ENCODE data around the gene CEACAM7.

Gene CEACAM7

DNA sequence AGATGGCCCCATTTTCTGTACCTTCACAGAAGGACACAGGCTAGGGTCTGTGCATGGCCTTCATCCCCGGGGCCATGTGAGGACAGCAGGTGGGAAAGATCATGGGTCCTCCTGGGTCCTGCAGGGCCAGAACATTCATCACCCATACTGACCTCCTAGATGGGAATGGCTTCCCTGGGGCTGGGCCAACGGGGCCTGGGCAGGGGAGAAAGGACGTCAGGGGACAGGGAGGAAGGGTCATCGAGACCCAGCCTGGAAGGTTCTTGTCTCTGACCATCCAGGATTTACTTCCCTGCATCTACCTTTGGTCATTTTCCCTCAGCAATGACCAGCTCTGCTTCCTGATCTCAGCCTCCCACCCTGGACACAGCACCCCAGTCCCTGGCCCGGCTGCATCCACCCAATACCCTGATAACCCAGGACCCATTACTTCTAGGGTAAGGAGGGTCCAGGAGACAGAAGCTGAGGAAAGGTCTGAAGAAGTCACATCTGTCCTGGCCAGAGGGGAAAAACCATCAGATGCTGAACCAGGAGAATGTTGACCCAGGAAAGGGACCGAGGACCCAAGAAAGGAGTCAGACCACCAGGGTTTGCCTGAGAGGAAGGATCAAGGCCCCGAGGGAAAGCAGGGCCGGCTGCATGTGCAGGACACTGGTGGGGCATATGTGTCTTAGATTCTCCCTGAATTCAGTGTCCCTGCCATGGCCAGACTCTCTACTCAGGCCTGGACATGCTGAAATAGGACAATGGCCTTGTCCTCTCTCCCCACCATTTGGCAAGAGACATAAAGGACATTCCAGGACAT lies 7.0 kb upstream of the CEACAM7 start:
- Histone ChIP-seq H3K9me3 (ENCODE audit: insufficient read depth, low read length) (no peaks in the 10 kb centered on the region), H3K4me3 (ENCODE audit: insufficient read length, low read depth) (no peak overlapping the region), H3K9ac (ENCODE audit: insufficient read length, low read depth) (no peak overlapping the region), H3K27me3 (ENCODE audit: insufficient read depth, insufficient read length) (peaks cover 78% of the 10 kb centered on the region), H3K4me1 (ENCODE audit: insufficient read depth, insufficient read length) (no peaks in the 10 kb centered on the region), H3K36me3 (ENCODE audit: insufficient read depth, insufficient read length, low read length) (no peaks in the 10 kb centered on the region)
- no peak for DNase-seq (ENCODE audit: low read depth, low spot score)
- no peak for TF ChIP-seq YY1 (IDR thresholded peaks at IDR 0.05; ENCODE audit: insufficient read depth, insufficient read length)
- TF ChIP-seq SUZ12 (IDR thresholded peaks at IDR 0.05; ENCODE audit: extremely low read depth, insufficient read depth, insufficient read length) = no peak
- TF ChIP-seq ZNF274 (IDR thresholded peaks at IDR 0.05; ENCODE audit: low read depth, low read length) = no peak

- Histone ChIP-seq H3K4me3 (ENCODE audit: insufficient read length, low read depth) (no peak overlapping the region), H3K9ac (ENCODE audit: insufficient read length, low read depth) (no peak overlapping the region), H3K36me3 (ENCODE audit: insufficient read depth, insufficient read length, low read length) (no peaks in the 10 kb centered on the region), H3K9me3 (ENCODE audit: insufficient read depth, low read length) (no peaks in the 10 kb centered on the region), H3K4me1 (ENCODE audit: insufficient read depth, insufficient read length) (no peaks in the 10 kb centered on the region), H3K27me3 (ENCODE audit: insufficient read depth, insufficient read length) (peaks cover 71% of the 10 kb centered on the region)
- TF ChIP-seq SUZ12 (IDR thresholded peaks at IDR 0.05; ENCODE audit: extremely low read depth, insufficient read depth, insufficient read length) (no peak), ZNF274 (IDR thresholded peaks at IDR 0.05; ENCODE audit: low read depth, low read length) (no peak), YY1 (IDR thresholded peaks at IDR 0.05; ENCODE audit: insufficient read depth, insufficient read length) (no peak)
- no peak for DNase-seq (ENCODE audit: low read depth, low spot score)
These were observed 6.1 kb upstream of the CEACAM7 start for GRCh38 chr19:41694196-41694595.

GRCh38 chr19:41691268-41691970 lies 3.3 kb upstream of the CEACAM7 start:
- no peaks in the 10 kb centered on the region for H3K9me3 ChIP-seq (ENCODE audit: insufficient read depth, low read length)
- TF ChIP-seq SUZ12 (IDR thresholded peaks at IDR 0.05; ENCODE audit: extremely low read depth, insufficient read depth, insufficient read length) = no peak
- no peak for TF ChIP-seq YY1 (IDR thresholded peaks at IDR 0.05; ENCODE audit: insufficient read depth, insufficient read length)
- H3K4me1 ChIP-seq (ENCODE audit: insufficient read depth, insufficient read length) = no peaks in the 10 kb centered on the region
- no peak overlapping the region for H3K9ac ChIP-seq (ENCODE audit: insufficient read length, low read depth)
- H3K4me3 ChIP-seq (ENCODE audit: insufficient read length, low read depth) = no peak overlapping the region
- peak; percentile 9 for DNase-seq (ENCODE audit: low read depth, low spot score)
- no peaks in the 10 kb centered on the region for H3K36me3 ChIP-seq (ENCODE audit: insufficient read depth, insufficient read length, low read length)
- peaks cover 73% of the 10 kb centered on the region for H3K27me3 ChIP-seq (ENCODE audit: insufficient read depth, insufficient read length)

- DNase-seq (ENCODE audit: low read depth, low spot score) = no peak
- no peak for TF ChIP-seq ZNF274 (IDR thresholded peaks at IDR 0.05; ENCODE audit: low read depth, low read length)
- no peak for TF ChIP-seq YY1 (IDR thresholded peaks at IDR 0.05; ENCODE audit: insufficient read depth, insufficient read length)
- no peak for TF ChIP-seq SUZ12 (IDR thresholded peaks at IDR 0.05; ENCODE audit: extremely low read depth, insufficient read depth, insufficient read length)
- no peak overlapping the region for H3K4me3 ChIP-seq (ENCODE audit: insufficient read length, low read depth)
- no peaks in the 10 kb centered on the region for H3K4me1 ChIP-seq (ENCODE audit: insufficient read depth, insufficient read length)
- no peak overlapping the region for H3K9ac ChIP-seq (ENCODE audit: insufficient read length, low read depth)
- H3K36me3 ChIP-seq (ENCODE audit: insufficient read depth, insufficient read length, low read length) = no peaks in the 10 kb centered on the region
- H3K9me3 ChIP-seq (ENCODE audit: insufficient read depth, low read length) = no peaks in the 10 kb centered on the region
- peaks cover 78% of the 10 kb centered on the region for H3K27me3 ChIP-seq (ENCODE audit: insufficient read depth, insufficient read length)
These were observed 2.7 kb upstream of the CEACAM7 start for GRCh38 chr19:41690801-41691065.

DNA sequence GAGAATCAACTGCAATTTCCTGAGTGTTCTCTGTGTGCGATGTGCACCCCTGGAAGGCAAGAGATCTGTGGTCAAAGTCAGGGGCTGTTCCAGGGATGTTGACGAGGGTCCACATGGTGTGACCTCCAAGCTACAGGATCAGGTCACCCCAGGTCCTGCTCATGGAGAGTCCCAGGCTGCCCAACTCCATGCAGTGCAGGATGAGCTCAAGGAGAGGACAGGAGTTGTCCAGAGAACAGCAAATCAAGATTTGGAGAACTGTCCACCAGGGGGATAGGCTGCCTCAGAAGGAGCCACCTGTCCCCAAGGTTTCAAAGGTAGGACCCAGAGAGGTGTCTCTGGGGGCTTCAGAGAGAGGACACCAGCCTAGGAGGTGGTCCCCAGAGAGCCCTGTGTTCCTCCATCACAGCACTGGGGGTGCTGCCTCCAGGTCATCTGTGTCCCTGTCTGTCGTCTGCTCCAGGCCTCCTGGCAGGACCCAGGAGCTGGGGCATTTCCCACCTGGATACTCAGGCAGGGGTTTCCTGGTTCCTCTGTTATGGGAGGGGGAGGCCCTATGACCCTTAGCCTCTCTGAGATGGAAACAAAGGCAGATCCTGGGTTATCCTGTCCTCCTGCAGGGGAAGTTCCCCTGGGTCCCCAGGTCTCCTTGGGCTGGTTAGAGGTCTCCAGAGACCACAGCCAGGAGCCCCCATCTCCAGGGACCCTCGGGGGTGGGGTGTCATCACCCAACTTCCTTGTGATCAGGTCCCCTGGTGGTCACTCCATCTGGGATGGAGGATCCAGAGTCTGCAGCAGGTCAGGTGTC lies 2.1 kb upstream of the CEACAM7 start:
- H3K27me3 ChIP-seq (ENCODE audit: insufficient read depth, insufficient read length) = peaks cover 78% of the 10 kb centered on the region
- no peaks in the 10 kb centered on the region for H3K4me1 ChIP-seq (ENCODE audit: insufficient read depth, insufficient read length)

DNA sequence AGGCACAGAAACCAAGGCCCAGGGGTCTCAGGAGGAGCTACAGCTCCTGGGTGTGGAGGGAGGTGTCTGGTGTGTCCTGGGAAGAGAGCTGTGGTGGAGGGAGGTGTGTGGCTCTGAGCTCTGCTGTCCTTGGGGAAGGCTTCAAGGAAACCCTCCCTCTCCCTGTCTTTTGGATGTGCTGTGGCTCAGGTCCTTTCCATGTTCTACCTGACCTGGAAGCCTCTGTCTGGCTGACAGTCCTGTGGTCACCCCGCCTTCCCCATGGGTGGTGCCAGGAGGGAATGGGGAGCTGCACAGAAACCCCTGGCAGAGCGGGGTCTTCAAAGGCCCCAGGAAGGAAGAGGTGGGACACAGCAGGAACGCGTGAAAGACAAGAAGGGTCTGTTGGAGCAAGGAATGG lies 617 bp upstream of the CEACAM7 start:
- Histone ChIP-seq H3K27me3 (ENCODE audit: insufficient read depth, insufficient read length) (peaks cover 81% of the 10 kb centered on the region), H3K4me1 (ENCODE audit: insufficient read depth, insufficient read length) (no peaks in the 10 kb centered on the region), H3K9ac (ENCODE audit: insufficient read length, low read depth) (no peak overlapping the region), H3K36me3 (ENCODE audit: insufficient read depth, insufficient read length, low read length) (no peaks in the 10 kb centered on the region), H3K4me3 (ENCODE audit: insufficient read length, low read depth) (no peak overlapping the region), H3K9me3 (ENCODE audit: insufficient read depth, low read length) (no peaks in the 10 kb centered on the region)
- no peak for DNase-seq (ENCODE audit: low read depth, low spot score)
- TF ChIP-seq SUZ12 (IDR thresholded peaks at IDR 0.05; ENCODE audit: extremely low read depth, insufficient read depth, insufficient read length) = no peak
- TF ChIP-seq YY1 (IDR thresholded peaks at IDR 0.05; ENCODE audit: insufficient read depth, insufficient read length) = no peak
- no peak for TF ChIP-seq ZNF274 (IDR thresholded peaks at IDR 0.05; ENCODE audit: low read depth, low read length)

More for the DNA sequence above, 2.1 kb upstream of the CEACAM7 start:
- Histone ChIP-seq H3K9ac (ENCODE audit: insufficient read length, low read depth) (no peak overlapping the region), H3K36me3 (ENCODE audit: insufficient read depth, insufficient read length, low read length) (no peaks in the 10 kb centered on the region), H3K4me3 (ENCODE audit: insufficient read length, low read depth) (no peak overlapping the region), H3K9me3 (ENCODE audit: insufficient read depth, low read length) (no peaks in the 10 kb centered on the region)
- no peak for TF ChIP-seq ZNF274 (IDR thresholded peaks at IDR 0.05; ENCODE audit: low read depth, low read length)
- no peak for TF ChIP-seq YY1 (IDR thresholded peaks at IDR 0.05; ENCODE audit: insufficient read depth, insufficient read length)
- TF ChIP-seq SUZ12 (IDR thresholded peaks at IDR 0.05; ENCODE audit: extremely low read depth, insufficient read depth, insufficient read length) = no peak
- DNase-seq (ENCODE audit: low read depth, low spot score) = no peak

DNA sequence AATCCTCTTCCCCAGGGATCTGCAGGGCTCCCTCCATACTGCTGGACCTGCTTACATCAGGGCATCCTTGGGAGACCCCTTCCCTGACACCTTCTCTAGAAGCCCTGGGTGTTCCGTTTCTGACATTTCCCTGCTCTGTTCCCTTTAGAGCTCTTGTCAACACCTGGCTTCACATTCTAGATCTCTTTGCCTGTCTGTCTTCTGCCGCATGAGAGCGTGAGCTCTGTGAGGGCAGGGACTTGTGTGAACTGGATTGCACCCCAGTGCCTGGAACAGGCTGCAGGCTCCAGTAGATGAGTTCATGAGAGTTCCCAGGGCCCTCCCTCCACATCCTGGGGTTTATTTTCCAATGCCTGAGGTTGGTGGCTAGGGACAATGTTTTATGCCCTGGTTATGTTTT lies 651 bp downstream of the CEACAM7 start:
- Histone ChIP-seq H3K9me3 (ENCODE audit: insufficient read depth, low read length) (no peaks in the 10 kb centered on the region), H3K9ac (ENCODE audit: insufficient read length, low read depth) (no peak overlapping the region), H3K36me3 (ENCODE audit: insufficient read depth, insufficient read length, low read length) (no peaks in the 10 kb centered on the region), H3K4me3 (ENCODE audit: insufficient read length, low read depth) (no peak overlapping the region), H3K27me3 (ENCODE audit: insufficient read depth, insufficient read length) (peaks cover 86% of the 10 kb centered on the region), H3K4me1 (ENCODE audit: insufficient read depth, insufficient read length) (no peaks in the 10 kb centered on the region)
- DNase-seq (ENCODE audit: low read depth, low spot score) = no peak
- no peak for TF ChIP-seq SUZ12 (IDR thresholded peaks at IDR 0.05; ENCODE audit: extremely low read depth, insufficient read depth, insufficient read length)
- TF ChIP-seq ZNF274 (IDR thresholded peaks at IDR 0.05; ENCODE audit: low read depth, low read length) = no peak
- TF ChIP-seq YY1 (IDR thresholded peaks at IDR 0.05; ENCODE audit: insufficient read depth, insufficient read length) = no peak
